ENCODE results near the gene ABLIM3. TPM values are rescaled to one million over a fixed set of nuclear protein-coding genes. Genes with fewer than 3 reads are reported as not detected.

The ABLIM3 gene
- total and polyA plus RNA-seq, 2 of the 13 experiments (the other 11 are each of a cell fraction or from before 2014, with no cell fraction given): 0.53 to 6.3 TPM

DNA sequence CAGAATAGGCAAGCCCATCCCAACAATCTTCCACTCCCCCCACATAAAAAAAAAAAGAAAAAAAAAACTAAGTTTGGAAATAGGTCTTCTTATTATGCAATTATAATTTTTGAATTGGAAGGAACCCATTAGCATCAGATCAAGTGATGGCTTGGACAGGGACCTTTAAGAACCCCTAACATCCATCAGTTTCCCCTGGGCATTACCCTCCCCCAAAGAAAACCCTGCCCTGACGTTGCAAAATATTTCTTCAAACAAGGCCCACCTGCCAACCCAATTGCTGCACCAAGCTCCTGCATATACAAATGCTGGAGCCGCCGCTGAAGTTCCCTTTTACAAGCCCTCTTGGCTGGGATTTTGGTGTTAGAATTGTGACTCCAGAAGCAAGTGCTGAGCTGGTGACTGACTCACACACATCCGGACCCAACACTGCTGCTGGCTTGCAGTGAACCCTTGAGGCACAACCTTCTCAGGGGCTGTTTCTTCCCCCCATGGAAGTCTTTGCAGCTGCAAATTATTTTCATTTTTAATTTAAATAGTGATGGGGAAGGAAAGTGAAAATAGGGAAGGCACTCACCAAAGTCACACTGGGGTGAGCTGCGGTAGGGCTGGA is 74.3 kb downstream of the ABLIM3 start:
- BruUV-seq (replicated peaks): no TSS peak
- no peak overlapping the region for H3K9ac ChIP-seq (ENCODE audit: insufficient read depth, low read depth, low read length)
- CTCF ChIA-PET (ENCODE audit: low intra/inter-chr PET ratio, low total read pairs): no interaction called here
- intact Hi-C loops (cut with micrococcal nuclease; ENCODE audit: unreplicated experiment): no loop called here
- H3K9me3 ChIP-seq (ENCODE audit: low read length): no peaks in the 10 kb centered on the region
- TF ChIP-seq TBP (CRISPR knock-in tag; IDR thresholded peaks at IDR 0.05) (no peak), ZNF343 (CRISPR knock-in tag; IDR thresholded peaks at IDR 0.05) (no peak), HMG20B (CRISPR knock-in tag; conservative IDR thresholded peaks at IDR 0.05) (no peak), ZNF121 (CRISPR knock-in tag; IDR thresholded peaks at IDR 0.05) (no peak)
- H3K27me3 ChIP-seq (ENCODE audit: control insufficient read depth in 1 of 2, insufficient read depth in 2 of 2, low read length in 2 of 2): no peaks in the 10 kb centered on the region
- DNase-seq (ENCODE audit: low spot score) (no peak), FAIRE-seq (no peak), ATAC-seq (no peak)
- no peak overlapping the region for H3K4me2 ChIP-seq (ENCODE audit: low read depth, low read length)
- 94% methylated on average over 5 of the region's 5 CpGs for WGBS (ENCODE audit: low lambda C conversion rate)
- H3K4me3 ChIP-seq (replicated peaks in 1 of 3; ENCODE audit: insufficient read depth in 1 of 3, low read depth in 2 of 3, low read length in 3 of 3): no peak overlapping the region
- no peaks in the 10 kb centered on the region for H3K79me2 ChIP-seq (ENCODE audit: insufficient read depth, low read length)
- in situ Hi-C loops (cut with HindIII; ENCODE audit: extremely low pct_ligation_motif_present, low pct_unique_long_range_greater_than_20kb): no loop called here
- no peaks in the 10 kb centered on the region for H3K36me3 ChIP-seq (replicated peaks in 1 of 2; ENCODE audit: control insufficient read depth in 1 of 2, insufficient read depth in 2 of 2, low read length in 2 of 2)
- POLR2A ChIA-PET: interaction anchor here (1.4 kb wide), 1 partner anchor 43 kb away, joined by 4 read pairs; no protein-coding TSS in a partner anchor
- no peaks in the 10 kb centered on the region for H4K20me1 ChIP-seq (ENCODE audit: insufficient read depth, low read length)
- peaks cover 18% of the 10 kb centered on the region for H3K4me1 ChIP-seq (ENCODE audit: insufficient read depth, low read length)
- no peak overlapping the region for H2AFZ ChIP-seq (ENCODE audit: low read length)
- H3K27ac ChIP-seq (ENCODE audit: extremely low read length, insufficient read depth, low read length): no peak overlapping the region

DNA sequence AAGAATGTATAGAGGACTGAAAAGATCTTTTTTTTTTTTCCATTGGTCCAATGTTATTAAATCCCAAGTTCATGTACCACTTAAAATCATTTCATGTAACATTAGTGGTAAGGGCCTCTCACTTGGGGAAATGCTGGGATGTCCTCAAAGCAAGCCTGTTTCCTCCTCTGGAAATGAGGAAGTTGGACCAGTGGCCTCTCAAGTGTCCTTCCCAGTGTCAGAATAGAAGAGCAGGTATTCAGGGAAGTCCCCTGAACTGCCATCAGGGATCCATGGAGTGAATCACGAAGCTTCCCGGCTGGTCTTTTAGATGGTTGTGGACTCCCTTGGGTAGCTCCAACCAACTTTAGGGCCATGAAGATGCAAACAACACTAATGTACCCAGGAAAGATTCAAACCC is 75.2 kb downstream of the ABLIM3 start:
- CTCF ChIA-PET (ENCODE audit: low intra/inter-chr PET ratio, low total read pairs): no interaction called here
- 95% methylated on average over 2 of the region's 2 CpGs for WGBS (ENCODE audit: low lambda C conversion rate)
- no peak for ATAC-seq
- Histone ChIP-seq H3K27ac (ENCODE audit: extremely low read length, insufficient read depth, low read length) (no peak overlapping the region), H3K36me3 (replicated peaks in 1 of 2; ENCODE audit: control insufficient read depth in 1 of 2, insufficient read depth in 2 of 2, low read length in 2 of 2) (no peaks in the 10 kb centered on the region), H3K27me3 (ENCODE audit: control insufficient read depth in 1 of 2, insufficient read depth in 2 of 2, low read length in 2 of 2) (no peaks in the 10 kb centered on the region), H4K20me1 (ENCODE audit: insufficient read depth, low read length) (no peaks in the 10 kb centered on the region), H3K9me3 (ENCODE audit: low read length) (no peaks in the 10 kb centered on the region), H3K9ac (ENCODE audit: insufficient read depth, low read depth, low read length) (no peak overlapping the region), H3K4me2 (ENCODE audit: low read depth, low read length) (no peak overlapping the region), H3K4me3 (replicated peaks in 1 of 3; ENCODE audit: insufficient read depth in 1 of 3, low read depth in 2 of 3, low read length in 3 of 3) (no peak overlapping the region), H3K4me1 (ENCODE audit: insufficient read depth, low read length) (peaks cover 26% of the 10 kb centered on the region), H3K79me2 (ENCODE audit: insufficient read depth, low read length) (no peaks in the 10 kb centered on the region), H2AFZ (ENCODE audit: low read length) (no peak overlapping the region)
- TF ChIP-seq, protein P1, sequence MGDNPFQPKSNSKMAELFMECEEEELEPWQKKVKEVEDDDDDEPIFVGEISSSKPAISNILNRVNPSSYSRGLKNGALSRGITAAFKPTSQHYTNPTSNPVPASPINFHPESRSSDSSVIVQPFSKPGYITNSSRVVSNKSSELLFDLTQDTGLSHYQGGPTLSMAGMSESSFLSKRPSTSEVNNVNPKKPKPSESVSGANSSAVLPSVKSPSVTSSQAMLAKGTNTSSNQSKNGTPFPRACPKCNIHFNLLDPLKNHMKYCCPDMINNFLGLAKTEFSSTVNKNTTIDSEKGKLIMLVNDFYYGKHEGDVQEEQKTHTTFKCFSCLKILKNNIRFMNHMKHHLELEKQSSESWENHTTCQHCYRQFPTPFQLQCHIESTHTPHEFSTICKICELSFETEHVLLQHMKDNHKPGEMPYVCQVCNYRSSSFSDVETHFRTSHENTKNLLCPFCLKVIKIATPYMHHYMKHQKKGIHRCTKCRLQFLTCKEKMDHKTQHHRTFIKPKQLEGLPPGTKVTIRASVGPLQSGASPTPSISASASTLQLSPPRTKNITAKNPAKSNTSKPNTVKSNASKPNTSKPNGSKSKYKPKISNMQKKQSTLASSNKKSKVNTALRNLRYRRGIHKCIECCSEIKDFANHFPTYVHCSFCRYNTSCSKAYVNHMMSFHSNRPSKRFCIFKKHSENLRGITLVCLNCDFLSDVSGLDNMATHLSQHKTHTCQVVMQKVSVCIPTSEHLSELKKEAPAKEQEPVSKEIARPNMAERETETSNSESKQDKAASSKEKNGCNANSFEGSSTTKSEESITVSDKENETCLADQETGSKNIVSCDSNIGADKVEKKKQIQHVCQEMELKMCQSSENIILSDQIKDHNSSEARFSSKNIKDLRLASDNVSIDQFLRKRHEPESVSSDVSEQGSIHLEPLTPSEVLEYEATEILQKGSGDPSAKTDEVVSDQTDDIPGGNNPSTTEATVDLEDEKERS (CRISPR knock-in tag; IDR thresholded peaks at IDR 0.05): no peak
- TF ChIP-seq HOXA7 (CRISPR knock-in tag; IDR thresholded peaks at IDR 0.05) (no peak), ZNF367 (CRISPR knock-in tag; IDR thresholded peaks at IDR 0.05; ENCODE audit: borderline replicate concordance) (no peak), ZNF383 (CRISPR knock-in tag; IDR thresholded peaks at IDR 0.05; ENCODE audit: borderline replicate concordance) (no peak), SRSF9 (IDR thresholded peaks at IDR 0.05; ENCODE audit: borderline replicate concordance, insufficient read depth, low read depth, low read length, poor library complexity, severe bottlenecking) (no peak), MED1 (CRISPR knock-in tag; IDR thresholded peaks at IDR 0.05) (no peak), ZNF567 (CRISPR knock-in tag; IDR thresholded peaks at IDR 0.05; ENCODE audit: borderline replicate concordance) (no peak), PRPF4 (IDR thresholded peaks at IDR 0.05; ENCODE audit: low read depth, low read length, poor library complexity, severe bottlenecking) (no peak), ZNF432 (CRISPR knock-in tag; IDR thresholded peaks at IDR 0.05; ENCODE audit: borderline replicate concordance) (no peak), FOXK2 (IDR thresholded peaks at IDR 0.05) (no peak)
- TF ChIP-seq, protein P2, sequence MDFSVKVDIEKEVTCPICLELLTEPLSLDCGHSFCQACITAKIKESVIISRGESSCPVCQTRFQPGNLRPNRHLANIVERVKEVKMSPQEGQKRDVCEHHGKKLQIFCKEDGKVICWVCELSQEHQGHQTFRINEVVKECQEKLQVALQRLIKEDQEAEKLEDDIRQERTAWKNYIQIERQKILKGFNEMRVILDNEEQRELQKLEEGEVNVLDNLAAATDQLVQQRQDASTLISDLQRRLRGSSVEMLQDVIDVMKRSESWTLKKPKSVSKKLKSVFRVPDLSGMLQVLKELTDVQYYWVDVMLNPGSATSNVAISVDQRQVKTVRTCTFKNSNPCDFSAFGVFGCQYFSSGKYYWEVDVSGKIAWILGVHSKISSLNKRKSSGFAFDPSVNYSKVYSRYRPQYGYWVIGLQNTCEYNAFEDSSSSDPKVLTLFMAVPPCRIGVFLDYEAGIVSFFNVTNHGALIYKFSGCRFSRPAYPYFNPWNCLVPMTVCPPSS (IDR thresholded peaks at IDR 0.05): no peak
- FAIRE-seq: no peak
- intact Hi-C loops (cut with micrococcal nuclease; ENCODE audit: unreplicated experiment) (no loop called here), in situ Hi-C loops (cut with HindIII; ENCODE audit: extremely low pct_ligation_motif_present, low pct_unique_long_range_greater_than_20kb) (no loop called here)
- POLR2A ChIA-PET: no interaction called here
- DNase-seq (ENCODE audit: low spot score): no peak
- BruUV-seq (replicated peaks): no TSS peak
